GM12873 (cell line): ENCODE measurements around the gene CLEC9A.

Experiments
- TF ChIP-seq, protein P1 (sequence below): IDR thresholded peaks from 2 replicates; pipeline ENCODE4 v1.5.1; 2012; ENCODE audit warnings: low read depth, mild to moderate bottlenecking, moderate library complexity, low read length, control low read depth; ENCODE audit not compliant: insufficient read depth; ENCODE audit errors: missing control alignments

CLEC9A gene

GRCh38 chr12:10094646-10095395 is 64.3 kb downstream of the CLEC9A start:
- TF ChIP-seq, protein P1, sequence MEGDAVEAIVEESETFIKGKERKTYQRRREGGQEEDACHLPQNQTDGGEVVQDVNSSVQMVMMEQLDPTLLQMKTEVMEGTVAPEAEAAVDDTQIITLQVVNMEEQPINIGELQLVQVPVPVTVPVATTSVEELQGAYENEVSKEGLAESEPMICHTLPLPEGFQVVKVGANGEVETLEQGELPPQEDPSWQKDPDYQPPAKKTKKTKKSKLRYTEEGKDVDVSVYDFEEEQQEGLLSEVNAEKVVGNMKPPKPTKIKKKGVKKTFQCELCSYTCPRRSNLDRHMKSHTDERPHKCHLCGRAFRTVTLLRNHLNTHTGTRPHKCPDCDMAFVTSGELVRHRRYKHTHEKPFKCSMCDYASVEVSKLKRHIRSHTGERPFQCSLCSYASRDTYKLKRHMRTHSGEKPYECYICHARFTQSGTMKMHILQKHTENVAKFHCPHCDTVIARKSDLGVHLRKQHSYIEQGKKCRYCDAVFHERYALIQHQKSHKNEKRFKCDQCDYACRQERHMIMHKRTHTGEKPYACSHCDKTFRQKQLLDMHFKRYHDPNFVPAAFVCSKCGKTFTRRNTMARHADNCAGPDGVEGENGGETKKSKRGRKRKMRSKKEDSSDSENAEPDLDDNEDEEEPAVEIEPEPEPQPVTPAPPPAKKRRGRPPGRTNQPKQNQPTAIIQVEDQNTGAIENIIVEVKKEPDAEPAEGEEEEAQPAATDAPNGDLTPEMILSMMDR, result no peak

GRCh38 chr12:10095971-10096370 is 65.5 kb downstream of the CLEC9A start:
- TF ChIP-seq, protein P1, result no peak

- TF ChIP-seq, protein P1, result no peak
Measured at GRCh38 chr12:10097521-10097920, 67.0 kb downstream of the CLEC9A start.

GRCh38 chr12:10098791-10099190 is 68.3 kb downstream of the CLEC9A start, which contains the start of gene CLEC1A:
TSS of gene CLEC1A (minus strand) at chr12:10098985. CDS start at chr12:10098922, 63 bp downstream.
- TF ChIP-seq, protein P1, result no peak

GRCh38 chr12:10101042-10101579 is 70.6 kb downstream of the CLEC9A start:
- TF ChIP-seq, protein P1, result no peak

DNA sequence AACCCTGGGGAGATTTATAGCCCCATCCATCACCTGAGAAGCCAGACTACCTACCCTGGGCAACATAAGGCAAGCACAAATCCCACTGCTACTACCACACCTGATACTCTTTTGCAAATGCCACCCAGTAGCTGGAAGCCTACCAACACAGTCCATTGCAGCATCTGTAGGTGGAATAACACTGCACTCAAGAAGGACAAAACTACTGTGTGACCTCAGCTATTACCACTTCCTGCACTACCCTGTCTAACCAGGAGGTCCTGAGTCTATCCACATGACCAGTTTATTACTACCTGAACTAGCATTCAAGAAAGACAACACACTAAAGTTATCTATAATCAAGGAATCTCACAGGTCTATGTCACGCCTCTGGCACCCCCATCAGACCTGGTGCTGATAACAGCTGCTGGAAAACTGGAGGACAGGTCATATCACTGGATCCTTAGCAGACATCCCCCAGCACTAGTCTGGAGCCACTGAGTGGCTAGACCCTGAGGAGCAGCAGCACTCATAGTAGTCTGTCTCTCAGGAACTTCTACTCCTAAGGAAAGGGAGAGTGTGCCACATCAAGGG is 71.3 kb downstream of the CLEC9A start:
- TF ChIP-seq, protein P1, result no peak

DNA sequence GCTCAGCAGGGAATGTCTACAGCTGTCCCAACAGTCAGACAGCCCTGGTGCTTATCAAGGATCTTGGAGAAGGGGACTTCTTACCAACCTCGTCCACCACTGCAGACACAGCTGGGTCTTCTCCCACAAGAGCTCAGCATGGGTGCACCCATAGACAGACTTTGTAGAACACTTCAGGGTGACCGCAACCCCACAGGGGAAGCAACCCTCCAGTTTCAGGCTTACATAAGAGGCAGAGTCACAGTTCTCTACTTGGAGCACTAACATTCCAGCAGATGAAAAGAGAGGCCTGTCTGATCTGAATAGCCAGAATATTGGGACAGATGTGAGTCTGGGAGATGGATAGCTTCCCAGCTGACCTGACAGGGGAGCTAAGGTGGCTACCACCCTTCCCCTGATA is 71.8 kb downstream of the CLEC9A start:
- TF ChIP-seq, protein P1, result no peak
